GM12878 (cell line): ENCODE data around the gene FFAR3.

Source experiments
- CTCF ChIP-seq, 3 experiments: IDR thresholded peaks in 2 of 3; conservative IDR thresholded peaks in 1 of 3; 2 replicates each; pipeline ENCODE4 v1.5.1; 2011; ENCODE audit warnings: low read depth in 3 of 3, low read length in 3 of 3, mild to moderate bottlenecking in 3 of 3, control low read depth in 2 of 3, moderate library complexity in 2 of 3, inconsistent platforms in 1 of 3, mixed read lengths in 1 of 3; ENCODE audit not compliant: control insufficient read depth in 2 of 3, insufficient read depth in 1 of 3; ENCODE audit errors: extremely low read depth in 1 of 3
- EP300 ChIP-seq, 2 experiments: fragments of 150-350 bp in 1 of 2; IDR thresholded peaks; 2 replicates each; pipeline ENCODE4 v1.6.1; 2011 to 2012; ENCODE audit warnings: low read depth in 2 of 2, low read length in 2 of 2, borderline replicate concordance in 1 of 2, improper control_type of control experiment in 1 of 2, inconsistent platforms in 1 of 2; ENCODE audit not compliant: control insufficient read depth in 1 of 2
- HDAC2 ChIP-seq: fragments of 200-600 bp; sonication (generic); IDR thresholded peaks from 2 replicates; pipeline ENCODE4 v1.6.1; 2017
- KAT2A ChIP-seq: conservative IDR thresholded peaks from 2 replicates; pipeline ENCODE4 v1.6.1; 2011; ENCODE audit warnings: low read depth, low read length; ENCODE audit not compliant: control insufficient read depth
- MXI1 ChIP-seq: fragments of 150-350 bp; IDR thresholded peaks from 2 replicates; pipeline ENCODE4 v1.6.1; 2011; ENCODE audit warnings: low read depth, mild to moderate bottlenecking, inconsistent platforms, low read length, improper control_type of control experiment
- TAF1 ChIP-seq: IDR thresholded peaks from 2 replicates; pipeline ENCODE4 v1.6.1; 2011; ENCODE audit warnings: mild to moderate bottlenecking, low read depth, low read length, borderline replicate concordance
- TARDBP ChIP-seq: IDR thresholded peaks from 2 replicates; pipeline ENCODE4 v1.6.1; 2016; ENCODE audit warnings: borderline replicate concordance
- ZNF592 ChIP-seq: fragments of 450-650 bp; IDR thresholded peaks from 2 replicates; pipeline ENCODE4 v1.6.1; 2017; ENCODE audit warnings: mild to moderate bottlenecking, moderate library complexity

GRCh38 chr19:35375505-35376307 lies 17.4 kb downstream of the FFAR3 start:
- TF ChIP-seq MXI1: no peak
- TF ChIP-seq ZNF592: no peak
- no peak for TF ChIP-seq TAF1
- no peak for TF ChIP-seq KAT2A
- no peak for TF ChIP-seq CTCF (IDR thresholded peaks at IDR 0.05 in 2 of 3, conservative IDR thresholded peaks at IDR 0.05 in 1 of 3; ENCODE audit: control insufficient read depth in 2 of 3, extremely low read depth in 1 of 3, insufficient read depth in 1 of 3, low read depth in 3 of 3, low read length in 3 of 3)
- TF ChIP-seq EP300 (IDR thresholded peaks at IDR 0.05; ENCODE audit: borderline replicate concordance in 1 of 2, control insufficient read depth in 1 of 2, low read depth in 2 of 2, low read length in 2 of 2): no peak
- no peak for TF ChIP-seq HDAC2
- TF ChIP-seq TARDBP: no peak
